Astrocyte (in vitro differentiated cells and primary cell): Measurements from ENCODE around the gene RIC1. TPM values are rescaled to one million over a fixed set of nuclear protein-coding genes. Genes with fewer than 3 reads are reported as not detected.

ENCODE experiments used
- DNase-seq: peaks from one replicate; pipeline ENCODE4 v3.0.0-alpha.2; 2010; ENCODE audit warnings: low read depth
- FAIRE-seq: peaks from 2 replicates; lab custom pipeline; 2011; peaks lifted over from hg19 to GRCh38; lab: Jason Lieb, UNC
- H2AFZ ChIP-seq: 2 replicates; pipeline ENCODE4 v1.6.0; 2012; ENCODE audit warnings: low read depth, low read length, inconsistent platforms
- H3K27ac ChIP-seq: 2 replicates; pipeline ENCODE4 v1.5.1; 2011; ENCODE audit warnings: low read depth, low read length, inconsistent platforms
- H3K27me3 ChIP-seq: 2 replicates; pipeline ENCODE4 v1.6.0; 2011; ENCODE audit warnings: low read length, inconsistent platforms; ENCODE audit not compliant: insufficient read depth
- H3K36me3 ChIP-seq: 2 replicates; pipeline ENCODE4 v1.5.1; 2011; ENCODE audit warnings: low read length, inconsistent platforms; ENCODE audit not compliant: insufficient read depth
- H3K4me1 ChIP-seq: 2 replicates; pipeline ENCODE4 v1.5.1; 2011; ENCODE audit warnings: low read length, inconsistent platforms; ENCODE audit not compliant: insufficient read depth
- H3K4me2 ChIP-seq: 2 replicates; pipeline ENCODE4 v1.6.0; 2012; ENCODE audit warnings: low read length, inconsistent platforms
- H3K4me3 ChIP-seq: 2 replicates; pipeline ENCODE4 v1.5.1; 2011; ENCODE audit warnings: low read depth, mild to moderate bottlenecking, low read length, inconsistent platforms; ENCODE audit not compliant: insufficient read depth
- H3K79me2 ChIP-seq: 2 replicates; pipeline ENCODE4 v1.6.0; 2012; ENCODE audit warnings: mild to moderate bottlenecking, low read length, inconsistent platforms; ENCODE audit not compliant: insufficient read depth
- H3K9ac ChIP-seq: 2 replicates; pipeline ENCODE4 v1.6.0; 2012; ENCODE audit warnings: mild to moderate bottlenecking, low read length, inconsistent platforms
- H3K9me3 ChIP-seq: 2 replicates; pipeline ENCODE4 v1.5.1; 2012; ENCODE audit warnings: low read depth, mild to moderate bottlenecking, low read length, inconsistent platforms; ENCODE audit not compliant: insufficient read depth
- H4K20me1 ChIP-seq: 2 replicates; pipeline ENCODE4 v1.6.0; 2012; ENCODE audit warnings: low read length, inconsistent platforms; ENCODE audit not compliant: insufficient read depth
- H3K27ac Mint-ChIP-seq: one replicate; pipeline ENCODE4 v1.8.0; 2021; ENCODE audit warnings: mild to moderate bottlenecking, mixed read lengths; ENCODE audit not compliant: unreplicated experiment
- H3K27me3 Mint-ChIP-seq: one replicate; pipeline ENCODE4 v1.8.0; 2021; ENCODE audit warnings: low read depth, mixed read lengths; ENCODE audit not compliant: unreplicated experiment
- H3K36me3 Mint-ChIP-seq: one replicate; pipeline ENCODE4 v1.8.0; 2021; ENCODE audit warnings: low read depth, mixed read lengths; ENCODE audit not compliant: unreplicated experiment
- H3K4me1 Mint-ChIP-seq: one replicate; pipeline ENCODE4 v1.8.0; 2021; ENCODE audit warnings: low read depth, mixed read lengths; ENCODE audit not compliant: unreplicated experiment
- H3K4me3 Mint-ChIP-seq: one replicate; pipeline ENCODE4 v1.8.0; 2021; ENCODE audit warnings: mild to moderate bottlenecking, moderate library complexity, mixed read lengths; ENCODE audit not compliant: unreplicated experiment
- H3K9me3 Mint-ChIP-seq: one replicate; pipeline ENCODE4 v1.8.0; 2021; ENCODE audit warnings: mild to moderate bottlenecking, mixed read lengths; ENCODE audit not compliant: unreplicated experiment
- CTCF ChIP-seq: IDR thresholded peaks from 2 replicates; pipeline ENCODE4 v1.5.1; 2011; ENCODE audit warnings: low read depth, mild to moderate bottlenecking, inconsistent platforms, low read length, moderate library complexity; ENCODE audit not compliant: insufficient read depth
- EZH2 ChIP-seq: IDR thresholded peaks from 2 replicates; pipeline ENCODE4 v1.6.1; 2012; ENCODE audit warnings: mild to moderate bottlenecking, low read length, inconsistent platforms; ENCODE audit not compliant: insufficient read depth
- total RNA-seq: library from RNA; stranded (reverse); gene quantifications from 2 replicates; pipeline ENCODE4 v1.2.1, GENCODE V29; 2021

Gene RIC1
- total RNA-seq, 1 donor from 2014 or later = 53.8 TPM

- Mint-ChIP-seq H3K4me3 (no peak overlapping the region), H3K27me3 (no peaks in the 10 kb centered on the region), H3K36me3 (peaks cover 2% of the 10 kb centered on the region), H3K4me1 (peaks cover 16% of the 10 kb centered on the region), H3K9me3 (no peaks in the 10 kb centered on the region), H3K27ac (no peak overlapping the region)
- Histone ChIP-seq H3K27ac (no peak overlapping the region), H3K4me2 (no peak overlapping the region), H3K4me1 (peaks cover 12% of the 10 kb centered on the region), H3K27me3 (no peaks in the 10 kb centered on the region), H4K20me1 (peaks cover 19% of the 10 kb centered on the region), H2AFZ (no peak overlapping the region), H3K4me3 (no peak overlapping the region), H3K36me3 (no peaks in the 10 kb centered on the region), H3K9ac (no peak overlapping the region), H3K79me2 (peaks cover 45% of the 10 kb centered on the region), H3K9me3 (no peaks in the 10 kb centered on the region)
- TF ChIP-seq CTCF = no peak
- TF ChIP-seq EZH2 = no peak
- FAIRE-seq = no peak
- no peak for DNase-seq
These were observed 67.0 kb downstream of the RIC1 start for GRCh38 chr9:5695860-5696259.

GRCh38 chr9:5696884-5697283 lies 68.0 kb downstream of the RIC1 start:
- FAIRE-seq (no peak), DNase-seq (no peak)
- Histone ChIP-seq H4K20me1 (peaks cover 24% of the 10 kb centered on the region), H3K4me1 (peaks cover 12% of the 10 kb centered on the region), H3K9me3 (no peaks in the 10 kb centered on the region), H3K9ac (no peak overlapping the region), H3K27me3 (no peaks in the 10 kb centered on the region), H3K4me3 (no peak overlapping the region), H3K27ac (no peak overlapping the region), H2AFZ (no peak overlapping the region), H3K4me2 (no peak overlapping the region), H3K36me3 (no peaks in the 10 kb centered on the region), H3K79me2 (peaks cover 50% of the 10 kb centered on the region)
- TF ChIP-seq EZH2 = no peak
- TF ChIP-seq CTCF = no peak
- Mint-ChIP-seq H3K4me1 (peaks cover 16% of the 10 kb centered on the region), H3K9me3 (no peaks in the 10 kb centered on the region), H3K4me3 (no peak overlapping the region), H3K27ac (no peak overlapping the region), H3K27me3 (no peaks in the 10 kb centered on the region), H3K36me3 (peaks cover 2% of the 10 kb centered on the region)

GRCh38 chr9:5698004-5698403 lies 69.1 kb downstream of the RIC1 start:
- Histone ChIP-seq H3K4me2 (no peak overlapping the region), H2AFZ (no peak overlapping the region), H3K27me3 (no peaks in the 10 kb centered on the region), H3K36me3 (no peaks in the 10 kb centered on the region), H3K79me2 (peaks cover 54% of the 10 kb centered on the region), H3K4me3 (no peak overlapping the region), H4K20me1 (peaks cover 27% of the 10 kb centered on the region), H3K9ac (no peak overlapping the region), H3K4me1 (peaks cover 12% of the 10 kb centered on the region), H3K9me3 (no peaks in the 10 kb centered on the region), H3K27ac (no peak overlapping the region)
- Mint-ChIP-seq H3K9me3 (no peaks in the 10 kb centered on the region), H3K27me3 (no peaks in the 10 kb centered on the region), H3K36me3 (peaks cover 4% of the 10 kb centered on the region), H3K4me3 (no peak overlapping the region), H3K27ac (no peak overlapping the region), H3K4me1 (peaks cover 16% of the 10 kb centered on the region)
- TF ChIP-seq EZH2 (no peak), CTCF (no peak)
- peak; percentile 52 for DNase-seq
- FAIRE-seq = no peak
